Ishikawa (cell line): Measurements from ENCODE around the gene B3GALT4.

Source experiments
- FOXM1 ChIP-seq: IDR thresholded peaks from 2 replicates; pipeline ENCODE4 v1.6.1; 2012; ENCODE audit warnings: low read depth, borderline replicate concordance
- RAD21 ChIP-seq: IDR thresholded peaks from 2 replicates; pipeline ENCODE4 v1.6.1; 2012; ENCODE audit warnings: low read depth
- TAF1 ChIP-seq: IDR thresholded peaks from 2 replicates; pipeline ENCODE4 v1.6.1; 2012; ENCODE audit warnings: low read depth, mild to moderate bottlenecking
- TF ChIP-seq, protein P1 (sequence below): IDR thresholded peaks from 2 replicates; pipeline ENCODE4 v1.6.1; 2012; ENCODE audit warnings: low read depth, mild to moderate bottlenecking
- TF ChIP-seq, protein P2 (sequence below): IDR thresholded peaks from 2 replicates; pipeline ENCODE4 v1.6.1; 2012
- TF ChIP-seq, protein P3 (sequence below): IDR thresholded peaks from 2 replicates; pipeline ENCODE4 v1.6.1; 2012

DNA sequence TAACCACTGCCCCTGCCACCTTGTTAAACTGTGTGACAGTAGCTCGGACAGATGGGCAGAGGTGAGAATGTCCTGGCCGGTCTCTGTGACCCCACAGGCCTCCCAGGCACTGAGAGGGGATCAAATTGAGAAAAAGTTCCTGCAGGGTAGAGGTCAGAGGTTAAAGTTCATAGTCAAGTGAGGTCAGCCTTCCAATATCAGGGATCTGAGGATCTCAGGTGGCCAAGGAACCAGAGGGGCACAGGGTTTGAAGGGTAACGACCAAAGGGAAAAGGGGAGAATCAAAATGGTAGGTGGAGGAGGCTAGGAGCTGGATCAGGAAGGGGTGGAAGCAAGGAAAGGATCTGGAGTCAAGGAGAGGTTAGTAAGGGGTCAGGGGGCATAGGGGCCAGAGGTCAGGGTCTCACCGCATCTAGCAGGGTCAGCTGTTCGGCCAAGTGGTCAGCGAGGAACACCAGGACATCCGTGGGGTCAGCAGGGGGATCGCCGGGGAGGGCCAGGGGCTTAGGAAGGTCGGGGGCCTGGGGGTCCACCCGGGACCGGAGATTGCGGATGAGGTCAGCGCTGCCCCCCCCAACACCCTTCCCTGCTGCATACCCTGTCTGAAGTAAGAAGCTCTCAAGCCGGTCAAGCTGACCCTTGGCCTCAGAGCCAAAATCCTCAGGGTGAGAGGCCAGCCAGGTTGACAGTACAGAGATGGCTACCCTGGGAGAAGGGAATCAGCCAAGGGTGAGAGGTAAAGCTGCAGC is 18.9 kb downstream of the B3GALT4 start:
- TF ChIP-seq TAF1, result no peak
- TF ChIP-seq FOXM1, result no peak
- TF ChIP-seq, protein P1, sequence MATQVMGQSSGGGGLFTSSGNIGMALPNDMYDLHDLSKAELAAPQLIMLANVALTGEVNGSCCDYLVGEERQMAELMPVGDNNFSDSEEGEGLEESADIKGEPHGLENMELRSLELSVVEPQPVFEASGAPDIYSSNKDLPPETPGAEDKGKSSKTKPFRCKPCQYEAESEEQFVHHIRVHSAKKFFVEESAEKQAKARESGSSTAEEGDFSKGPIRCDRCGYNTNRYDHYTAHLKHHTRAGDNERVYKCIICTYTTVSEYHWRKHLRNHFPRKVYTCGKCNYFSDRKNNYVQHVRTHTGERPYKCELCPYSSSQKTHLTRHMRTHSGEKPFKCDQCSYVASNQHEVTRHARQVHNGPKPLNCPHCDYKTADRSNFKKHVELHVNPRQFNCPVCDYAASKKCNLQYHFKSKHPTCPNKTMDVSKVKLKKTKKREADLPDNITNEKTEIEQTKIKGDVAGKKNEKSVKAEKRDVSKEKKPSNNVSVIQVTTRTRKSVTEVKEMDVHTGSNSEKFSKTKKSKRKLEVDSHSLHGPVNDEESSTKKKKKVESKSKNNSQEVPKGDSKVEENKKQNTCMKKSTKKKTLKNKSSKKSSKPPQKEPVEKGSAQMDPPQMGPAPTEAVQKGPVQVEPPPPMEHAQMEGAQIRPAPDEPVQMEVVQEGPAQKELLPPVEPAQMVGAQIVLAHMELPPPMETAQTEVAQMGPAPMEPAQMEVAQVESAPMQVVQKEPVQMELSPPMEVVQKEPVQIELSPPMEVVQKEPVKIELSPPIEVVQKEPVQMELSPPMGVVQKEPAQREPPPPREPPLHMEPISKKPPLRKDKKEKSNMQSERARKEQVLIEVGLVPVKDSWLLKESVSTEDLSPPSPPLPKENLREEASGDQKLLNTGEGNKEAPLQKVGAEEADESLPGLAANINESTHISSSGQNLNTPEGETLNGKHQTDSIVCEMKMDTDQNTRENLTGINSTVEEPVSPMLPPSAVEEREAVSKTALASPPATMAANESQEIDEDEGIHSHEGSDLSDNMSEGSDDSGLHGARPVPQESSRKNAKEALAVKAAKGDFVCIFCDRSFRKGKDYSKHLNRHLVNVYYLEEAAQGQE, result no peak
- no peak for TF ChIP-seq RAD21
- TF ChIP-seq, protein P2, sequence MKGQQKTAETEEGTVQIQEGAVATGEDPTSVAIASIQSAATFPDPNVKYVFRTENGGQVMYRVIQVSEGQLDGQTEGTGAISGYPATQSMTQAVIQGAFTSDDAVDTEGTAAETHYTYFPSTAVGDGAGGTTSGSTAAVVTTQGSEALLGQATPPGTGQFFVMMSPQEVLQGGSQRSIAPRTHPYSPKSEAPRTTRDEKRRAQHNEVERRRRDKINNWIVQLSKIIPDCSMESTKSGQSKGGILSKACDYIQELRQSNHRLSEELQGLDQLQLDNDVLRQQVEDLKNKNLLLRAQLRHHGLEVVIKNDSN, result no peak
- TF ChIP-seq, protein P3, sequence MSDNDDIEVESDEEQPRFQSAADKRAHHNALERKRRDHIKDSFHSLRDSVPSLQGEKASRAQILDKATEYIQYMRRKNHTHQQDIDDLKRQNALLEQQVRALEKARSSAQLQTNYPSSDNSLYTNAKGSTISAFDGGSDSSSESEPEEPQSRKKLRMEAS, result no peak
